HFFc6 (cell line): ENCODE measurements around the gene GTF2B. TPM values are rescaled to one million over a fixed set of nuclear protein-coding genes. Genes with fewer than 3 reads are reported as not detected.

Experiments
- DNase-seq: peaks from one replicate; pipeline ENCODE4 v3.0.0-alpha.2; 2018
- H3K27ac Mint-ChIP-seq: 2 replicates; pipeline ENCODE4 v1.8.0; 2020; ENCODE audit warnings: mild to moderate bottlenecking, mixed read lengths
- H3K27me3 Mint-ChIP-seq: 2 replicates; pipeline ENCODE4 v1.8.0; 2021; ENCODE audit warnings: mild to moderate bottlenecking, moderate library complexity, mixed read lengths; ENCODE audit not compliant: insufficient read depth
- H3K36me3 Mint-ChIP-seq: 2 replicates; pipeline ENCODE4 v1.8.0; 2021; ENCODE audit warnings: low read depth, mixed read lengths
- H3K4me1 Mint-ChIP-seq: 2 replicates; pipeline ENCODE4 v1.8.0; 2020; ENCODE audit warnings: low read depth, mixed read lengths
- H3K4me3 Mint-ChIP-seq: 2 replicates; pipeline ENCODE4 v1.8.0; 2020; ENCODE audit warnings: mild to moderate bottlenecking, moderate library complexity, mixed read lengths
- H3K9me3 Mint-ChIP-seq: 2 replicates; pipeline ENCODE4 v1.8.0; 2020; ENCODE audit warnings: mild to moderate bottlenecking, mixed read lengths
- total RNA-seq, 6 experiments: library from RNA; stranded (reverse); fragmentation: NEBNext Ultra II Directional; extraction: Animal tissue kit (Norgen Biotek cat#: 25700); gene quantifications; 2 replicates in 1 of 6; 3 replicates in 5 of 6; pipeline ENCODE4 v1.2.3, GENCODE V29; 2021
- TF ChIP-seq, protein P1 (sequence below): fragments of 200-600 bp; sonication (generic); IDR thresholded peaks from 2 replicates; pipeline ENCODE4 v1.5.0; 2021; ENCODE audit warnings: antibody characterized with exemption, mild to moderate bottlenecking

Gene GTF2B
- total RNA-seq, 6 experiments from 2014 or later = 24.8 to 29.7 (median 27.0) TPM

- Mint-ChIP-seq H3K4me1 (peaks cover 43% of the 10 kb centered on the region), H3K4me3 (peak overlapping the region; percentile 42; the same call in 1 of the 2 replicates), H3K27ac (peak overlapping the region; percentile 60), H3K36me3 (peaks cover 44% of the 10 kb centered on the region), H3K27me3 (peaks cover 2% of the 10 kb centered on the region; the same call in 1 of the 2 replicates), H3K9me3 (peaks cover 13% of the 10 kb centered on the region)
- TF ChIP-seq, protein P1, sequence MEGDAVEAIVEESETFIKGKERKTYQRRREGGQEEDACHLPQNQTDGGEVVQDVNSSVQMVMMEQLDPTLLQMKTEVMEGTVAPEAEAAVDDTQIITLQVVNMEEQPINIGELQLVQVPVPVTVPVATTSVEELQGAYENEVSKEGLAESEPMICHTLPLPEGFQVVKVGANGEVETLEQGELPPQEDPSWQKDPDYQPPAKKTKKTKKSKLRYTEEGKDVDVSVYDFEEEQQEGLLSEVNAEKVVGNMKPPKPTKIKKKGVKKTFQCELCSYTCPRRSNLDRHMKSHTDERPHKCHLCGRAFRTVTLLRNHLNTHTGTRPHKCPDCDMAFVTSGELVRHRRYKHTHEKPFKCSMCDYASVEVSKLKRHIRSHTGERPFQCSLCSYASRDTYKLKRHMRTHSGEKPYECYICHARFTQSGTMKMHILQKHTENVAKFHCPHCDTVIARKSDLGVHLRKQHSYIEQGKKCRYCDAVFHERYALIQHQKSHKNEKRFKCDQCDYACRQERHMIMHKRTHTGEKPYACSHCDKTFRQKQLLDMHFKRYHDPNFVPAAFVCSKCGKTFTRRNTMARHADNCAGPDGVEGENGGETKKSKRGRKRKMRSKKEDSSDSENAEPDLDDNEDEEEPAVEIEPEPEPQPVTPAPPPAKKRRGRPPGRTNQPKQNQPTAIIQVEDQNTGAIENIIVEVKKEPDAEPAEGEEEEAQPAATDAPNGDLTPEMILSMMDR = no peak
- peak; percentile 50 for DNase-seq
These were observed 88.4 kb downstream of the GTF2B start for GRCh38 chr1:88802950-88803349.

Other genes starting within 250 kb of the GTF2B start
- gene PKN2, start 207.3 kb downstream of the GTF2B start, total RNA-seq = 10 to 100 TPM; 32.4 to 43.6 (median 35.7) TPM
- gene KYAT3, start 101.1 kb upstream of the GTF2B start, total RNA-seq = 10 to 100 TPM; 18.1 to 25.4 (median 23.7) TPM
- gene RBMXL1, start 101.1 kb upstream of the GTF2B start, total RNA-seq = 1 to 10 TPM; 5.5 to 9.7 (median 8.2) TPM
- gene GBP3, start 131.3 kb upstream of the GTF2B start, total RNA-seq = 10 to 100 TPM; 26.5 to 44.6 (median 39.3) TPM
- gene GBP1, start 173.6 kb upstream of the GTF2B start, total RNA-seq = 10 to 100 TPM; 26.7 to 32.7 (median 29.9) TPM
- under 1 TPM; 0.40 to 0.85 (median 0.52) TPM for gene GBP2, start 234.5 kb upstream of the GTF2B start, total RNA-seq